COR-L47 (cell line): Measurements from ENCODE around the gene GNB3.
A peak's percentile ranks its signal among the peaks of the same experiment; 100 is the strongest.
"Not testable (repeated sequence)": the region's sequence is repeated elsewhere in the genome, so short reads cannot be mapped to it uniquely, and the experiment has no call there.

ENCODE experiments used
- DNase-seq: peaks from one replicate; lab custom pipeline; 2025; lab: John Stamatoyannopoulos, UW

GNB3 gene

DNA sequence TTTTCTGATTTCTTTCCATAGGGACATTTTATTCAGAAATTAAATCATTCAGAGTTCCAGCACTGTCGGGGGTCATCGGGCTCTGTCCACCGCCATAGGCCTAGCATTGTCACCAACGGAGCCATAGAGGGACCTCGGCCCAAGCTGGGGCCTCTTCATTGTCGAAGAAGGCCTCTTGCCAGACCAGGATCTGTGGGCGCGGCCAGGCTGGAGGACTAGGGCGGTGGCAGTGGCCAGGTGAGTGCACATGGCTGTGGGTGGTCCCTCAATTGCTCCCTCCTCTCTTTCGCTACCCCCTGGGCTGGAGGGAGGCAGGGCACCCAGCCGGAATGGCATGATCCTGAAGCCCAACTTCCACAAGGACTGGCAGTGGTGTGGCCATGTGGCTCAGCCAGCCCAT is 43.0 kb downstream of the GNB3 start:
- no peak for DNase-seq

DNA sequence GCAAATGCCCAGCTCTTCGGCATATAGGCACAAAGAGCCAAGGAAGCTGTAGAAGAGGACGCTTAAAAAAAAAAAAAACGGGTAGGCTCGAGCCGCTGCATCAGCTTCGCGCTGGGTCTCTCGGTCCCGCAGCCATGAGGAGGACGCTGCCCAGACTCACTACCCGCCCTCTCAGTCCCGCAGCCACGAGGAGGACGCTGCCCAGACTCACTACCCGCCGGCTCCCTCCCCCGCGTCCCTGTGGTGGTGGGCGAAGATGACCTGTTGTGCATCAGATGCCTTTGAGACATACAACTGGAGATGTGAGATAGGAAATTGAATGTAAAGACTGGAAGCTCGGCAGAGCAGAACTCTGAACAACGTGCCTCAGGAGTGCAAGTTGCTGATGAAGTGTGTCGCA is 43.8 kb downstream of the GNB3 start:
- no peak for DNase-seq

DNA sequence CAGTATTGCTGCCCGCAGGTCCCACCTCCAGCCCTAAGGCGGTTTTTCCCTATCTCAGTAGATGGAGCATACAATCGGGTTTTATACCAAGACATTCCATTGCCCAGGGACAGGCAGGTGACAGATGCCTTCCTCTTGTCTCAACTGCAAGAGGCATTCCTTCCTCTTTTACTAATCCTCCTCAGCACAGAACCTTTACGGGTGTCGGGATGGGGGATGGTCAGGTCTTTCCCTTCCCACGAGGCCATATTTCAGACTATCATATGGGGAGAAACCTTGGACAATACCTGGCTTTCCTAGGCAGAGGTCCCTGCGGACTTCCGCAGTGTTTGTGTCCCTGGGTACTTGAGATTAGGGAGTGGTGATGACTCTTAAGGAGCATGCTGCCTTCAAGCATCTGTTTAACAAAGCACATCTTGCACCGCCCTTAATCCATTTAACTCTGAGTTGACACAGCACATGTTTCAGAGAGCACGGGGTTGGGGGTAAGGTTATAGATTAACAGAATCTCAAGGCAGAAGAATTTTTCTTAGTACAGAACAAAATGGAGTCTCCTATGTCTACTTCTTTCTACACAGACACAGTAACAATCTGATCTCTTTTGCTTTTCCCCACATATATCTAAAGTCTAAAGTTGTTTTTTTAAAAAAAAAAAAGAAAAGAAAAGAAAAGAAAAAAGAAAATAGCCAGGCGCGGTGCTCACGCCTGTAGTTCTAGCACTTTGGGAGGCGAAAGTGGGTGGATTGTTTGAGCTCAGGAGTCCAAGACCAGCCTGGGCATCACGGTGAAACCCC is 45.7 kb downstream of the GNB3 start:
- not testable (repeated sequence) for DNase-seq

DNA sequence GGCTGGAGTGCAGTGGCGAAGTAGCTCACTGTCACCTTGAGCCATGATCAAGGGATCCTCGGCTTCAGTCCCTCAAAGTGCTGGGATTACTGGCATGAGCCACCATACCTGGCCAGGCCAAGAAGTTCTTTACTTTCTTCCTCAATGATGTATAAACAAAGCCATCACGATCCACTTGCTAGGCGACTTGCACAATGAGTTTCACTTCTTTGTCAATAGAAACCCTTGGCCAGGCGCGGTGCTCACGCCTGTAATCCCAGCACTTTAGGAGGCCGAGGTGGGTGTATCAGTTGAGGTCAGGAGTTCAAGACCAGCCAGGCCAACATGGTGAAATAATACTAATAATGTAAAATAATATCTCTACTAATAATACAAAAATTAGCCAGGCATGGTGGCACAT is 46.7 kb downstream of the GNB3 start:
- DNase-seq, result no peak

DNA sequence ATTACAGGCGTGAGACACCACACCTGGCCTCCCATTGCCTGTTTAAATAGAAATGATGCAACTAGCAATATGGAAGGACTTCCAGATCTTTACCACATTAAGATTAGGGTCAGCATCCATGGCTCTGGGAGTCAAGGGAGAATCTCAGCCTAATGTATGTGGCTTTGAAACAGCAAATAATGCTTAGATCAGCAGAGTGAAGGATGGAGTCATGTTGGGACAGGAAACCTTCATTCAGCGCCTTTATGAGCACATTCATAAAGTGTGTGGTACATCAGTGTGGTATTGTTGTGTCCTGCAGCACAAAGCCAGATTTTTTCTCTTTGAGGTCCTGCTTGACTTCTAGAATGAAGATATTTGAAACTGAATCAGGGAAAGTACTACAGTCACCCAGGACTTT is 47.6 kb downstream of the GNB3 start:
- no peak for DNase-seq

DNA sequence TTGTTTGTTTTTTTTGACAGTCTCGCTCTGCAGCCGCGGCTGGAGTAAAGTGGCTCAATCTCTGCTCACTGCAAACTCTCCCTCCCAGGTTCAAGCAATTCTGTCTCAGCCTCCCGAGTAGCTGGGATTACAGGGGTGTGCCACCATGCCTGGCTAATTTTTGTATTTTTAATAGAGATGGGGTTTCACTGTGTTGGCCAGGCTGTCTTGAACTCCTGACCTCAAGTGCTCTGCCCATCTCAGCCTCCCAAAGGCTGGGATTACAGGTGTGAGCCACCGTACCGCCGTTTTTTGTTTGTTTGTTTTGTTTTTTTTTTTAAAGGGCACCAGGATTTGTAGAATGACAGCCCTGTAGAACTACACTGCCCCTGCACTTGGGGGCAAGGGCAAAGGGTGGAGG is 48.1 kb downstream of the GNB3 start:
- DNase-seq, result not testable (repeated sequence)

DNA sequence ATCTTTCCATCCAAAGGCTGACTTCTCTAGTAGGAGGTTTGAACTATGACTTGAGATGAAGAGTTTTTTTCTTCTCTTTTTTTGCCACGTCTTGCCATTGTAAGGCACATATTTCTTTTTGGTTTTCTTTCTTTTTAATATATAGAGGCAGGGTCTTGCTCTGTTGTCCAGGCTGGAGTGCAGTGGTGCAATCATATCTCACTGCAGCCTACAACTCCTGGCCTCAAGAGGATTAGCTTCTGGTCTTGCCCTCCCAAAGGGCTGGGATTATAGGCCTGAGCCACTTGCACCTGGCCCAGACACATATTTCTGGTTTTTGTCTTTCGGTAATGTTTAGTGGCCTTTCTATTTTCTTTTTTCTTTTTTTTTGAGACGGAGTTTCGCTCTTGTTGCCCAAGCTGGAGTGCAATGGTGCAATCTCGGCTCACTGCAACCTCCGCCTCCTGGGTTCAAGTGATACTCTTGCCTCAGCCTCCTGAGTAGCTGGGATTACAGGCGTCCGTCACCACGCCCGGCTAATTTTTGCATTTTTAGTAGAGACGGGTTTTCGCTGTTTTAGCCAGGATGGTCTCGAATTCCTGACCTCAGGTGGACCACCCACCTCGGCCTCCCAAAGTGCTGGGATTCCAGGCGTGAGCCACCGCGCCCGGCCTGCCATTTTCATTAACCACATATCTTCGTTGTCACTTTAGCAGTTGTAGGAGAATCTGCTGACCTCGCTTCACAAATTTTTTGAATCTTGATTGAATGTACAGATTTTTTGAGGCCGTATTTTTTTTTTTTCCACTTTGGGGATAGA is 49.2 kb downstream of the GNB3 start:
- not testable (repeated sequence) for DNase-seq

DNA sequence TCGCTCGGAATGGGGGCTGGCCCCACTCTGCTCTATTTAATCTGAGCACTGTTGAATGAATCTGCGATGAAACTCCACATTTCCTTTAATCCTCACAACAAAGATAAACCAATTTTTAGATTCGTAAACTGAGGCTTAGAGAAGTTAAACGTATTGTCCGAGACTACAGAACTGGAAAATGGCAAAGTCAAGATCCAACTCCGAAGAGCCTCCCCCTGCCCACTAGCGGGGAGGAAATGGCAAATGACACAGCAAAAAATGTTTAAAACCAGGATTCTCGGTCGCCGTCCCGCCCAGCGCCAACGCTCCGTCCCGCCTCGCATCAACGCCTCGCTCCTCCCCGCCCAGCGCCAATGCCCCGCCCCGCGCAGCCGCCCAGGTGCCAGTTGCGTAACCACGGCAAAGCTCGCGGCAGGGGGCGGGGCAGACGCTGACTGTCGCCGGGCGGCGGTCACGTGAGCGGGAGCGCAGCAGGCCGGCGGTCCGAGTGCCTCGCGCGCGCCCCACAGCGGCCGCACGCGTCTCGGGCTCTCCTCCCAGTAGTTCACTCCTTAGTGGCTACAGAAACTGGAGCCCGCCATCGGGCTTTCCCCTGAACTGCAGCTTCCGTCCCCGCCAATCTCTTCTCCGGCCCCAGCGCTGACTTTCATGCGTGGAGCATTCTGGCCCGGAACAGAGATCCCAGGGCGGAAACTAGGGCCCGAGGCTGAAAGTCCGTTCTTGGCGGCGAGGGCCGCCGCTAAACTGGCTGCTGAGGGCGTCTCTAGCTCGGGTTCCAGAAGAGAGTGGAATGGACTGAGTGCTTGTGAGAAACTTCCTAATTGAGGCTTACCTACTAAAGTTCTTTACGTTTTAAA is 50.3 kb downstream of the GNB3 start:
- peak; percentile 86 for DNase-seq

DNA sequence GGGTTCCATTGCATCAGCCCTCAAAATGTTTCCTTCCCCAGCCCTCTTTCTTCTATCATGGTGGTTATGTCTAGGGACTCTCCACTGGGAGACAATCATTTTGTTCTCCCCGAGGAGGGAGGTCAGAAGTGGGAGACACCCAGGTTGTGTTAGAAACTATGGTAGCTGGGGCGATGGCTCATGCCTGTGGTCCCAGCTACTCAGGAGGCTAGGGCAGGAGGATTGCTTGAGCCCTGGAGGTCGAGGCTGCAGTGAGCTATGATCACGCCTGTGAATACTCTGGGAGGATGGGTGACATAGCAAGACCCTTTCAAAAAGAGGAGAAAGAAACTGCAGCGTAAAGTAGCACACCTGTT is 50.9 kb downstream of the GNB3 start:
- DNase-seq, result no peak

DNA sequence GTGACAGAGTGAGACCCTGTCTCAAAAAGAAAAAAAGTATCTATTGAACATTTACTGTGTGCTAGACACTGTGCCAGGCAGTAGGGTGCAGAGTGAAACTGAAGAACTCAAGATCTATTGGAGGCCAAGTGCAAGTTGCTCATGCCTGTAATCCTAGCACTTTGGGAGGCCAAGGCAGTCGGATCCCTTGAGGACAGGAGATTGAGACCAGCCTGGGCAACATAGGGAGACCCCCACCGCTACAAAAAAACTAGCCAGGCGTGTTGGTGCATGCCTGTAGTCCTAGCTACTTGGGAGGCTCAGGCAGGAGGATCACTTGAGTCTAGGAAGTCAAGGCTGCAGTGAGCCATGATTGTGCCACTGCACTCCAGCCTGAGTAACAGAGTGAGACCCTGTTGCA is 52.0 kb downstream of the GNB3 start:
- not testable (repeated sequence) for DNase-seq

DNA sequence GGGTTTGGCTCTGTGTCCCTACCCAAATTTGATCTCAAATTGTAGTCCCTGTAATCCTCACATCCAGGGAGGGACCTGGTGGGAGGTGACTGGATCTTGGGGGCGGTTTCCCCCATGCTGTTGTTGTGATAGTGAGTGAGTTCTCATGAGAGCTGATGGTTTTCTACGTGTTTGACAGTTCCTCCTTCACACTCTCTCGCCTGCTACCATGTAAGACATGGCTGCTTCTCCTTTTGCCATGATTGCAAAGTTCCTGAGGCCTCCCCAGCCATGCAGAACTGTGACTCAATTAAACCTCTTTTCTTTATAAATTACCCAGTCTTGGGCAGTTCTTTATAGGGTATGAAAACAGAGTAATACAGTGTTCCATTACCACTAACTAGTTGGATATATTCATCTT is 53.6 kb downstream of the GNB3 start:
- DNase-seq, result no peak
